HepG2 (cell line): Measurements from ENCODE around the gene FITM1. TPM values are rescaled to one million over a fixed set of nuclear protein-coding genes. Genes with fewer than 3 reads are reported as not detected.

Experiments
- EP300 ChIP-seq, 3 experiments: sonication (generic) in 1 of 3; formaldehyde crosslinking in 1 of 3; IDR thresholded peaks; 2 replicates each; pipeline versions ENCODE4 v1.5.1 to v1.6.1; 2011 to 2020; ENCODE audit warnings: low read depth in 2 of 3, low read length in 2 of 3, borderline replicate concordance in 1 of 3, improper control_type of control experiment in 1 of 3, mild to moderate bottlenecking in 1 of 3, missing genetic modification reagents in 1 of 3, moderate library complexity in 1 of 3
- JUND ChIP-seq: sonication (generic); formaldehyde crosslinking; IDR thresholded peaks from 2 replicates; pipeline ENCODE4 v1.8.0; 2022; ENCODE audit warnings: mild to moderate bottlenecking, missing genetic modification reagents
- KLF12 ChIP-seq: sonication (generic); formaldehyde crosslinking; IDR thresholded peaks from 2 replicates; pipeline ENCODE4 v1.4.0; 2020; ENCODE audit warnings: missing genetic modification reagents, borderline replicate concordance
- KLF15 ChIP-seq: sonication (generic); formaldehyde crosslinking; IDR thresholded peaks from 2 replicates; pipeline ENCODE4 v1.8.1; 2023; ENCODE audit warnings: borderline replicate concordance, mild to moderate bottlenecking, inconsistent platforms, missing genetic modification reagents, mixed read lengths
- NAIF1 ChIP-seq: sonication (generic); formaldehyde crosslinking; IDR thresholded peaks from 2 replicates; pipeline ENCODE4 v1.5.0; 2020; ENCODE audit warnings: mild to moderate bottlenecking, missing genetic modification reagents, borderline replicate concordance
- PITX1 ChIP-seq: sonication (generic); formaldehyde crosslinking; IDR thresholded peaks from 2 replicates; pipeline ENCODE4 v1.5.1; 2020; ENCODE audit warnings: mild to moderate bottlenecking, missing genetic modification reagents
- THYN1 ChIP-seq: sonication (generic); formaldehyde crosslinking; IDR thresholded peaks from 2 replicates; pipeline ENCODE4 v1.8.1; 2023; ENCODE audit warnings: low read depth, mild to moderate bottlenecking, moderate library complexity, missing genetic modification reagents, borderline replicate concordance
- ZIK1 ChIP-seq: sonication (generic); formaldehyde crosslinking; IDR thresholded peaks from 2 replicates; pipeline ENCODE4 v1.5.0; 2020; ENCODE audit warnings: mild to moderate bottlenecking, low read depth, missing genetic modification reagents, borderline replicate concordance
- ZNF460 ChIP-seq: sonication (generic); formaldehyde crosslinking; IDR thresholded peaks from 2 replicates; pipeline ENCODE4 v1.5.1; 2020; ENCODE audit warnings: missing genetic modification reagents, mild to moderate bottlenecking, borderline replicate concordance
- polyA plus RNA-seq, 8 experiments: library from polyadenylated mRNA; depleted of rRNA in 3 of 8; stranded (reverse) in 7 of 8; unstranded in 1 of 8; fragments of >200 nt; fragmentation: Illumina TruSeq in 4 of 8; extraction: Trizol in 4 of 8; gene quantifications; 2 replicates each; pipeline versions ENCODE4 v1.2.1 to v1.2.3, GENCODE V29; 2011 to 2016; ENCODE audit warnings: low read depth in 4 of 8, missing spikeins in 1 of 8, mixed read lengths in 1 of 8; ENCODE audit not compliant: insufficient read depth in 1 of 8
- total RNA-seq, 5 experiments: library from RNA; depleted of rRNA; stranded (reverse); fragments of >200 nt; fragmentation: Illumina TruSeq; extraction: Trizol; gene quantifications; 2 replicates each; pipeline ENCODE4 v1.2.3, GENCODE V29; 2016; ENCODE audit warnings: low read depth in 1 of 5
- TF ChIP-seq, protein P1 (sequence below): IDR thresholded peaks from 2 replicates; pipeline ENCODE4 v1.6.1; 2016; ENCODE audit warnings: mild to moderate bottlenecking
- TF ChIP-seq, protein P2 (sequence below): sonication (generic); formaldehyde crosslinking; IDR thresholded peaks from 2 replicates; pipeline ENCODE4; 2020; ENCODE audit warnings: missing genetic modification reagents, mild to moderate bottlenecking, borderline replicate concordance
- TF ChIP-seq, protein P3 (sequence below): sonication (generic); formaldehyde crosslinking; IDR thresholded peaks from 2 replicates; pipeline ENCODE4 v1.8.1; 2023; ENCODE audit warnings: mild to moderate bottlenecking, inconsistent platforms, moderate library complexity, missing genetic modification reagents, borderline replicate concordance
- TF ChIP-seq, protein P4 (sequence below): sonication (generic); formaldehyde crosslinking; IDR thresholded peaks from 2 replicates; pipeline ENCODE4 v1.9.0; 2021; ENCODE audit warnings: mild to moderate bottlenecking, missing genetic modification reagents
- TF ChIP-seq, protein P5 (sequence below): sonication (generic); formaldehyde crosslinking; IDR thresholded peaks from 2 replicates; pipeline ENCODE4 v1.4.0; 2020; ENCODE audit warnings: mild to moderate bottlenecking, missing genetic modification reagents

The FITM1 gene
- total and polyA plus RNA-seq, 2 of the 13 experiments (the other 11 are each of a cell fraction or from before 2014, with no cell fraction given), result 2.7 to 5.8 TPM

DNA sequence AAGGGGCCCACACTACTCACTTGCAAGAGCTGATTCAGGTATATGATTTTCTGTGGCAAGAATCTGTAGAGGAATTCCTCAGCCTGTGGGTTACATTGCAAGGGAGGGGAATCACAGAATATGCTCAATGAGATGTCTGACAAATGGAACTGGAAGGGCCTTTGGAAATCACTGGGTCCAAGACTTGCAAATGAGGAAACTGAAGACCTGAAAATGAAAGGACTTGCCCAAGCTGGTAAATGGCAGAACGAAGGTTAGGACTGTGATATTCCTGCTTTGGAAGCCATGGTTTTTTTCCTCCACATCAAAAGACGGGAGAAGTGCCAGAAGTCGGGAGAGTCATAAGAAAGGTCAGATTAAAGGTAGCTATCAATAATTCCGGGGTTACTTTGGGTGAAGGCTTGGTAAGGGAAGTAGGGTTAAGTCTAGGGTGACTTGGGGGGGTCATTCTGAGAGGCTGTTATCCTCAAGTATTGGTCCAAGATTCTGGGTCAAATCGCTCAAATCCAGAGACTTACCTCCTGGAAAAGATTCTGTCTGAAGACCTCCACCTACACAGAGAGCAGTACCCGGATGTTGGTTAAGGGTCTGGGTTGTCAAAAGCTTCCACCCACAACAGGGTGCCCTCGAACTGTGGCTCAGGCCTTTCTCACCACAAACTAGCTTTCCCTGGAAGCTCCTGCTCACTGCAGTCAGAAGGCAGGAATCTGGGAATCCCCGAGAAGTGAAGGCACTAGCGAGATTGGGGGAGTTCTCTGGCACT, 15.4 kb downstream of the FITM1 start (continued):
- TF ChIP-seq, protein P1, sequence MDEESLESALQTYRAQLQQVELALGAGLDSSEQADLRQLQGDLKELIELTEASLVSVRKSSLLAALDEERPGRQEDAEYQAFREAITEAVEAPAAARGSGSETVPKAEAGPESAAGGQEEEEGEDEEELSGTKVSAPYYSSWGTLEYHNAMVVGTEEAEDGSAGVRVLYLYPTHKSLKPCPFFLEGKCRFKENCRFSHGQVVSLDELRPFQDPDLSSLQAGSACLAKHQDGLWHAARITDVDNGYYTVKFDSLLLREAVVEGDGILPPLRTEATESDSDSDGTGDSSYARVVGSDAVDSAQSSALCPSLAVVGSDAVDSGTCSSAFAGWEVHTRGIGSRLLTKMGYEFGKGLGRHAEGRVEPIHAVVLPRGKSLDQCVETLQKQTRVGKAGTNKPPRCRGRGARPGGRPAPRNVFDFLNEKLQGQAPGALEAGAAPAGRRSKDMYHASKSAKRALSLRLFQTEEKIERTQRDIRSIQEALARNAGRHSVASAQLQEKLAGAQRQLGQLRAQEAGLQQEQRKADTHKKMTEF (CRISPR knock-in tag), result no peak
- TF ChIP-seq PITX1 (CRISPR knock-in tag), result no peak
- TF ChIP-seq, protein P2, sequence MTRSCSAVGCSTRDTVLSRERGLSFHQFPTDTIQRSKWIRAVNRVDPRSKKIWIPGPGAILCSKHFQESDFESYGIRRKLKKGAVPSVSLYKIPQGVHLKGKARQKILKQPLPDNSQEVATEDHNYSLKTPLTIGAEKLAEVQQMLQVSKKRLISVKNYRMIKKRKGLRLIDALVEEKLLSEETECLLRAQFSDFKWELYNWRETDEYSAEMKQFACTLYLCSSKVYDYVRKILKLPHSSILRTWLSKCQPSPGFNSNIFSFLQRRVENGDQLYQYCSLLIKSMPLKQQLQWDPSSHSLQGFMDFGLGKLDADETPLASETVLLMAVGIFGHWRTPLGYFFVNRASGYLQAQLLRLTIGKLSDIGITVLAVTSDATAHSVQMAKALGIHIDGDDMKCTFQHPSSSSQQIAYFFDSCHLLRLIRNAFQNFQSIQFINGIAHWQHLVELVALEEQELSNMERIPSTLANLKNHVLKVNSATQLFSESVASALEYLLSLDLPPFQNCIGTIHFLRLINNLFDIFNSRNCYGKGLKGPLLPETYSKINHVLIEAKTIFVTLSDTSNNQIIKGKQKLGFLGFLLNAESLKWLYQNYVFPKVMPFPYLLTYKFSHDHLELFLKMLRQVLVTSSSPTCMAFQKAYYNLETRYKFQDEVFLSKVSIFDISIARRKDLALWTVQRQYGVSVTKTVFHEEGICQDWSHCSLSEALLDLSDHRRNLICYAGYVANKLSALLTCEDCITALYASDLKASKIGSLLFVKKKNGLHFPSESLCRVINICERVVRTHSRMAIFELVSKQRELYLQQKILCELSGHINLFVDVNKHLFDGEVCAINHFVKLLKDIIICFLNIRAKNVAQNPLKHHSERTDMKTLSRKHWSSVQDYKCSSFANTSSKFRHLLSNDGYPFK (CRISPR knock-in tag), result no peak
- no peak for TF ChIP-seq NAIF1 (CRISPR knock-in tag)
- TF ChIP-seq THYN1, result no peak
- TF ChIP-seq, protein P3, sequence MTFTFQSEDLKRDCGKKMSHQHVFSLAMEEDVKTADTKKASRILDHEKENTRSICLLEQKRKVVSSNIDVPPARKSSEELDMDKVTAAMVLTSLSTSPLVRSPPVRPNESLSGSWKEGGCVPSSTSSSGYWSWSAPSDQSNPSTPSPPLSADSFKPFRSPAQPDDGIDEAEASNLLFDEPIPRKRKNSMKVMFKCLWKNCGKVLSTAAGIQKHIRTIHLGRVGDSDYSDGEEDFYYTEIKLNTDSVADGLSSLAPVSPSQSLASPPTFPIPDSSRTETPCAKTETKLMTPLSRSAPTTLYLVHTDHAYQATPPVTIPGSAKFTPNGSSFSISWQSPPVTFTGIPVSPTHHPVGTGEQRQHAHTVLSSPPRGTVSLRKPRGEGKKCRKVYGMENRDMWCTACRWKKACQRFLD, result 0 out of 2 replicates have a peak, but pooled peaks have one; percentile 1
- no peak; a peak in 1 of 4 replicates for TF ChIP-seq EP300 (IDR thresholded peaks at IDR 0.05; ENCODE audit: low read depth in 2 of 2, low read length in 2 of 2)
- no peak for TF ChIP-seq EP300 (CRISPR knock-in tag; IDR thresholded peaks at IDR 0.05; ENCODE audit: borderline replicate concordance)
- TF ChIP-seq, protein P4, sequence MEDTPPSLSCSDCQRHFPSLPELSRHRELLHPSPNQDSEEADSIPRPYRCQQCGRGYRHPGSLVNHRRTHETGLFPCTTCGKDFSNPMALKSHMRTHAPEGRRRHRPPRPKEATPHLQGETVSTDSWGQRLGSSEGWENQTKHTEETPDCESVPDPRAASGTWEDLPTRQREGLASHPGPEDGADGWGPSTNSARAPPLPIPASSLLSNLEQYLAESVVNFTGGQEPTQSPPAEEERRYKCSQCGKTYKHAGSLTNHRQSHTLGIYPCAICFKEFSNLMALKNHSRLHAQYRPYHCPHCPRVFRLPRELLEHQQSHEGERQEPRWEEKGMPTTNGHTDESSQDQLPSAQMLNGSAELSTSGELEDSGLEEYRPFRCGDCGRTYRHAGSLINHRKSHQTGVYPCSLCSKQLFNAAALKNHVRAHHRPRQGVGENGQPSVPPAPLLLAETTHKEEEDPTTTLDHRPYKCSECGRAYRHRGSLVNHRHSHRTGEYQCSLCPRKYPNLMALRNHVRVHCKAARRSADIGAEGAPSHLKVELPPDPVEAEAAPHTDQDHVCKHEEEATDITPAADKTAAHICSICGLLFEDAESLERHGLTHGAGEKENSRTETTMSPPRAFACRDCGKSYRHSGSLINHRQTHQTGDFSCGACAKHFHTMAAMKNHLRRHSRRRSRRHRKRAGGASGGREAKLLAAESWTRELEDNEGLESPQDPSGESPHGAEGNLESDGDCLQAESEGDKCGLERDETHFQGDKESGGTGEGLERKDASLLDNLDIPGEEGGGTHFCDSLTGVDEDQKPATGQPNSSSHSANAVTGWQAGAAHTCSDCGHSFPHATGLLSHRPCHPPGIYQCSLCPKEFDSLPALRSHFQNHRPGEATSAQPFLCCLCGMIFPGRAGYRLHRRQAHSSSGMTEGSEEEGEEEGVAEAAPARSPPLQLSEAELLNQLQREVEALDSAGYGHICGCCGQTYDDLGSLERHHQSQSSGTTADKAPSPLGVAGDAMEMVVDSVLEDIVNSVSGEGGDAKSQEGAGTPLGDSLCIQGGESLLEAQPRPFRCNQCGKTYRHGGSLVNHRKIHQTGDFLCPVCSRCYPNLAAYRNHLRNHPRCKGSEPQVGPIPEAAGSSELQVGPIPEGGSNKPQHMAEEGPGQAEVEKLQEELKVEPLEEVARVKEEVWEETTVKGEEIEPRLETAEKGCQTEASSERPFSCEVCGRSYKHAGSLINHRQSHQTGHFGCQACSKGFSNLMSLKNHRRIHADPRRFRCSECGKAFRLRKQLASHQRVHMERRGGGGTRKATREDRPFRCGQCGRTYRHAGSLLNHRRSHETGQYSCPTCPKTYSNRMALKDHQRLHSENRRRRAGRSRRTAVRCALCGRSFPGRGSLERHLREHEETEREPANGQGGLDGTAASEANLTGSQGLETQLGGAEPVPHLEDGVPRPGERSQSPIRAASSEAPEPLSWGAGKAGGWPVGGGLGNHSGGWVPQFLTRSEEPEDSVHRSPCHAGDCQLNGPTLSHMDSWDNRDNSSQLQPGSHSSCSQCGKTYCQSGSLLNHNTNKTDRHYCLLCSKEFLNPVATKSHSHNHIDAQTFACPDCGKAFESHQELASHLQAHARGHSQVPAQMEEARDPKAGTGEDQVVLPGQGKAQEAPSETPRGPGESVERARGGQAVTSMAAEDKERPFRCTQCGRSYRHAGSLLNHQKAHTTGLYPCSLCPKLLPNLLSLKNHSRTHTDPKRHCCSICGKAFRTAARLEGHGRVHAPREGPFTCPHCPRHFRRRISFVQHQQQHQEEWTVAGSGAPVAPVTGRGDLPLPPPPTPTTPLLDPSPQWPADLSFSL (CRISPR knock-in tag), result no peak
- TF ChIP-seq JUND (CRISPR knock-in tag), result no peak
- TF ChIP-seq KLF12 (CRISPR knock-in tag), result no peak
- TF ChIP-seq ZIK1 (CRISPR knock-in tag), result no peak
- no peak for TF ChIP-seq ZNF460 (CRISPR knock-in tag)
- no peak for TF ChIP-seq KLF15 (CRISPR knock-in tag)
- TF ChIP-seq, protein P5, sequence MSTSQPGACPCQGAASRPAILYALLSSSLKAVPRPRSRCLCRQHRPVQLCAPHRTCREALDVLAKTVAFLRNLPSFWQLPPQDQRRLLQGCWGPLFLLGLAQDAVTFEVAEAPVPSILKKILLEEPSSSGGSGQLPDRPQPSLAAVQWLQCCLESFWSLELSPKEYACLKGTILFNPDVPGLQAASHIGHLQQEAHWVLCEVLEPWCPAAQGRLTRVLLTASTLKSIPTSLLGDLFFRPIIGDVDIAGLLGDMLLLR (CRISPR knock-in tag), result no peak
